ENCODE measurements around the gene INO80B.

DNA sequence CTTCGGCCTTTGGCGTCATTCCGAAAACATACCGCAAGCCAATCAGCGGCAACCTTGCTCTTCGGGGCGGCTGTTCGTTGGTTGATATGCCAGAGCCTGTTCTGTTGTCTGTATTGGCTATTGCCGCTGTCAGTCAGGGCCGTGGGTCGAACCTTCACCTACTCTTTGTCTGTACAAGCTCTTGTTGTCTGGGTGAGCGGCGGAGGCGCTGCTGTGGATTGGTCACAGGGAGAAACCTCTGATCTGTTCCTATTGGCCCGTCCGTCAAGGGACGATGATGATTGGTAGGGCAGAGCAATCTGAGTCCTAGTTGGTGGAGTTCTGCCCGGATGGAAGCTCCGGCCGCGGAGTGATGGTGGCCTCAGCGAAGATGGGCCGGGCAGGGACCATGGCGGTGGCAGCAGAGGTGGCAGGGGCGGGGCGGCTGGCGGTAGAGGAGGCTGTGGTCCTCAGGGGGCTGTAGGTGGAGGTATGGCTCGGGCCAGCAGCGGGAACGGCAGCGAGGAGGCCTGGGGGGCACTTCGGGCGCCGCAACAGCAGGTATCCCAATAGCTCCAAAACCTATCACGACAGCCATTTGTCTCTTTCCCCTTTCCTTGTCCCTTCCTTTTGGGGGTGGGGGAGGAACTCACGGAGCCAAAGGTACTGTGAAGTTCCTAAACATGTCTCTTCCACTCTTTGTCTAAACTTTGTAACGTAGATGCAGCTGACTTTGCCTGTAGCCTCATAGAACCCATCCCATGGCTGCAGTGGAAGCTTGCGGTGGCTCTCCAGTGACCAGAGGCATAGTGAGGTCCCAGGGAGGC, 3.4 kb downstream of the INO80B start, which contains the start of gene WBP1:
- TF ChIP-seq TAF1 (IDR thresholded peaks at IDR 0.05; ENCODE audit: borderline replicate concordance, insufficient read depth, low read length) (peak; percentile 63; the same call in 1 of the 2 replicates), POLR2AphosphoS5 (IDR thresholded peaks at IDR 0.05; ENCODE audit: low read depth, low read length) (peak; percentile 36; the same call in 1 of the 2 replicates), SIN3A (IDR thresholded peaks at IDR 0.05; ENCODE audit: borderline replicate concordance, insufficient read depth, low read length) (no peak), FOXP2 (optimal IDR thresholded peaks at IDR 0.05; ENCODE audit: borderline replicate concordance, extremely low read depth, extremely low read length, insufficient read depth) (no peak)
- TF ChIP-seq, protein P1, sequence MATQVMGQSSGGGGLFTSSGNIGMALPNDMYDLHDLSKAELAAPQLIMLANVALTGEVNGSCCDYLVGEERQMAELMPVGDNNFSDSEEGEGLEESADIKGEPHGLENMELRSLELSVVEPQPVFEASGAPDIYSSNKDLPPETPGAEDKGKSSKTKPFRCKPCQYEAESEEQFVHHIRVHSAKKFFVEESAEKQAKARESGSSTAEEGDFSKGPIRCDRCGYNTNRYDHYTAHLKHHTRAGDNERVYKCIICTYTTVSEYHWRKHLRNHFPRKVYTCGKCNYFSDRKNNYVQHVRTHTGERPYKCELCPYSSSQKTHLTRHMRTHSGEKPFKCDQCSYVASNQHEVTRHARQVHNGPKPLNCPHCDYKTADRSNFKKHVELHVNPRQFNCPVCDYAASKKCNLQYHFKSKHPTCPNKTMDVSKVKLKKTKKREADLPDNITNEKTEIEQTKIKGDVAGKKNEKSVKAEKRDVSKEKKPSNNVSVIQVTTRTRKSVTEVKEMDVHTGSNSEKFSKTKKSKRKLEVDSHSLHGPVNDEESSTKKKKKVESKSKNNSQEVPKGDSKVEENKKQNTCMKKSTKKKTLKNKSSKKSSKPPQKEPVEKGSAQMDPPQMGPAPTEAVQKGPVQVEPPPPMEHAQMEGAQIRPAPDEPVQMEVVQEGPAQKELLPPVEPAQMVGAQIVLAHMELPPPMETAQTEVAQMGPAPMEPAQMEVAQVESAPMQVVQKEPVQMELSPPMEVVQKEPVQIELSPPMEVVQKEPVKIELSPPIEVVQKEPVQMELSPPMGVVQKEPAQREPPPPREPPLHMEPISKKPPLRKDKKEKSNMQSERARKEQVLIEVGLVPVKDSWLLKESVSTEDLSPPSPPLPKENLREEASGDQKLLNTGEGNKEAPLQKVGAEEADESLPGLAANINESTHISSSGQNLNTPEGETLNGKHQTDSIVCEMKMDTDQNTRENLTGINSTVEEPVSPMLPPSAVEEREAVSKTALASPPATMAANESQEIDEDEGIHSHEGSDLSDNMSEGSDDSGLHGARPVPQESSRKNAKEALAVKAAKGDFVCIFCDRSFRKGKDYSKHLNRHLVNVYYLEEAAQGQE (IDR thresholded peaks at IDR 0.05; ENCODE audit: insufficient read depth in 1 of 2, low read depth in 2 of 2, low read length in 2 of 2): no peak

Data from PFSK-1 (cell line).